HG03039 (cell line): ENCODE data around the gene TMEM219.
A peak's percentile ranks its signal among the peaks of the same experiment; 100 is the strongest.
"Not testable (repeated sequence)": the region's sequence is repeated elsewhere in the genome, so short reads cannot be mapped to it uniquely, and the experiment has no call there.

ENCODE experiments used
- ATAC-seq: cut with Tn5 transposase; IDR thresholded peaks from one replicate; pipeline ENCODE4 v1.9.1; 2021; ENCODE audit warnings: mild to moderate bottlenecking, moderate library complexity; ENCODE audit not compliant: unreplicated experiment

TMEM219 gene

DNA sequence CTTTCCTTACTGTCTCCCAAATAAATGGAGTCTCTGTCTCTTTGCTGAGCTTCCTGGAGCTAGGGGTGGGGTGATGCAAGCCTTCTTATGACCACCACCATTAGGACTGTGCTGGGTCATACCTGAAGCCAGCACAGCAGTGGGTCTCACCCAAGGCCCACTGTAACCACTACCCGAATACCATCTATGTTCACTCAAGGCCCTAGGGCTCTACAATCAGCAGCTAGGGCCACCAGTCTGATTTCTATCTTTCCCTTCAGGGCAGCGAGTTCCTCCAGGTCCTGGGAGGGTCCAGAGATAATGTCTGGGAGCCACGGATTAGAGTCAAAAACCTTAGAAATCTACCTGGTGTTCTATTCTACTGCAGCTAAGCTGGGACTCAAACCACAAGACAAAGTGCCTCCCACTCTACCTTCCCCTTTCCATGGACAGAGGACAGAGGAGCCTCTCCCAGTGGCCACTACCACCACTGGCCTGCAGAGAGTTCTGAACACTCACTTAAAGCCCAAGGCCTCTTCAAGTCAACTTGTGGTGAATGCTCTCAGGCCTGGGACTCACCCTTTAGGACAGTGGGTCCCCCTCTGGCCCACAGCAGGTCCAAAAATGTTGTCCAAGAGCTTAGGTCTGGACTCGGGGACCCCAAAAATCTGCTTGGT lies 10.9 kb upstream of the TMEM219 start:
- no peak for ATAC-seq

DNA sequence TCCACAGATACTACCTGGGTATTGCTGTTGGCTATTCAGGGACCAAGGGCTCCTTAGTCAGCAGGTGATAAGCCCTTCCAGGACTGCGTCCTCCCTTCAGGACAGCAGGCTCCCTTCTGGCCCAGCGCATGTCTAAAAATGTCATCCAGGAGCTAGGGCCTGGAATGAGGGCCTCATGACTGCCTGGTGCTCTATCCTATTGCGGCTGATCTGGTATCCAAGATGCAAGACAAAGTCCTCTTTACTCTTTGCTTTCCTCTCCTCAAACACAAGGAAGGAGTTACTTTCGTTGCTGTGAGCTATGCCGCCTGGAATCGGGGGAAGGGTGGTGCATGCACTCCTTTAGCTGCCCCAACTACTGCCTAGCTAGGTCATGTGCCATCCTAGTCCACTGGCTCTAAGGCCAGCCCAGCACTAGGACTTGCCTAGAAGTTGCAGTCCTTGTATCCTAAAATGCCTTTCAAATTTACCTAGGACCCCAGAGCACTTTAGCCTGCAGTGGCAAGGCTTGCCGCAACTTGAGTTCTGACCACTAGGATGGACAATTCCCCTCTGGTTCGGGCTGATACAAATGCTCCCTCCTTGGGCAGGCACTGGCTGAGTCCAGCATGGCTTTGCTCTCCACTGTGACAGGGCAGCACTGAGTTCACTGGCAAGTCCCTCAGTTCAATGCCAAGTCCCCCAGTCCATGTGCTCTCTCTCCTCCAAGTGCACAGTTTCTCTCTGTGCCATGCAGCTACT lies 10.1 kb upstream of the TMEM219 start:
- ATAC-seq: no peak

DNA sequence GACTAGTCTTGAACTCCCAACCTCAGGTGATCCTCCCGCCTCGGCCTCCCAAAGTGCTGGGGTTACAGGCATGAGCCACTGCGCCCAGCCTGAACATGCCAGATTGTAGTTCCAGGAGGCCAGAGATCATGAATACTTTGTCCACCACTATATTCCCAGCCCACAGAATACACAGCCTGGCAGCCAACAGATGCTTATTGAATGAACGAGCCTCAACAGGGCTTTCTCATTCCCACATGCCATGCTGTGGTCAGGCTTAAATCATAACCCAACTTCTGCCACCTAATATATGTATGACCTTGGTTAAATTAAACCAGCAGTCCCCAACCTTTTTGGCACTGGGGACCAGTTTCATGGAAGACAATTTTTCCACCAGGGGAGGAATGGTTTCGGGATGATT lies 3.1 kb upstream of the TMEM219 start:
- no peak for ATAC-seq

DNA sequence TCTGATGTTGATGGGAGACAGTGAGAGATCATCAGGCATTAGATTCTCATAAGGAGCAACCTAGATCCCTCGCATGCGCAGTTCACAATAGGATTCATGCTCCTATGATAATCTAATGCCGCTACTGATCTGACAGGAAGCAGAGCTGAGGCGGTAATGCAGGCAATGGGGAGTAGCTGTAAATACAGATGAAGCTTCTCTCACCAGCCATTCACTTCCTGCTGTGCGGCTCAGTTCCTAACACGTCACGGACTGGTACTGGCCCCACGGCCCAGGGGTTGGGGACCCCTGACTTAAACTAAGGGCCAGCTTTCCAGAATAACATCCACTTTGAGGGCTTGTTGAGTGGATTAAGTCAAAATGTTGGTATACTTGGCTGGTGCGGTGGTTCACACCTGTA lies 2.6 kb upstream of the TMEM219 start:
- no peak for ATAC-seq

DNA sequence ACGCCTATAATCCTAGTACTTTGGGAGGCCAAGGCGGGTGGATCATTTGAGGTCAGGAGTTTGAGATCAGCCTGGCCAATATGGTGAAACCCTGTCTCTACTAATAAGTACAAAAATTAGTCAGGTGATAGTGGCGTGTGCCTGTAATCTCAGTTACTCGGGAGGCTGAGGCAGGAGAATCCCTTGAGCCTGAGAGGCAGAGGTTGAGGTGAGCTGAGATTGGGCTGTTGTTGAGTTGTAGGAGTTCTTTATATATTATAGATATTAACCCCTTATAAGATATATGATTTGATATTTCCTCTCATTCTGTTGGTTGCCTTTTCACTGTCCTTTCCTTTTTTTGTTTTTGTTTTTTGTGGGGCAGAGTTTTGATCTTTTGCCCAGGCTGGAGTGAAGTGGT lies 2.1 kb upstream of the TMEM219 start:
- ATAC-seq: not testable (repeated sequence)

DNA sequence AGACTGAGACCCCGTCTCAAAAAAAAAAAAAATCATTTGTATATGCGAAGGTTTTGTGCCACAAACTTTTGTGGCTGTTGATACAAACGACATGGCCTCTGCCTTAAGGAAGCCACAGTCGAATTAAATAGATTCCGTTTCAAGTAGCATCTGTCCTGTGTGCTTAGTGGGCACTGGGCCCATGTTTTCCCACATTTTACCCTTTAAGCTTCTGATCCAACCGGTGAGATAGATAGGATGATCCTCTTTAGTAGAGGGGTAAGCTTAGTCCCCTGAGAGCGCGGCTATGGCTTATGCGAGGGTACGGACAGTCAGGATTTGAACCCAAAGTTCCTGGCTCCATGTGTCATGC lies 776 bp upstream of the TMEM219 start:
- ATAC-seq: no peak

DNA sequence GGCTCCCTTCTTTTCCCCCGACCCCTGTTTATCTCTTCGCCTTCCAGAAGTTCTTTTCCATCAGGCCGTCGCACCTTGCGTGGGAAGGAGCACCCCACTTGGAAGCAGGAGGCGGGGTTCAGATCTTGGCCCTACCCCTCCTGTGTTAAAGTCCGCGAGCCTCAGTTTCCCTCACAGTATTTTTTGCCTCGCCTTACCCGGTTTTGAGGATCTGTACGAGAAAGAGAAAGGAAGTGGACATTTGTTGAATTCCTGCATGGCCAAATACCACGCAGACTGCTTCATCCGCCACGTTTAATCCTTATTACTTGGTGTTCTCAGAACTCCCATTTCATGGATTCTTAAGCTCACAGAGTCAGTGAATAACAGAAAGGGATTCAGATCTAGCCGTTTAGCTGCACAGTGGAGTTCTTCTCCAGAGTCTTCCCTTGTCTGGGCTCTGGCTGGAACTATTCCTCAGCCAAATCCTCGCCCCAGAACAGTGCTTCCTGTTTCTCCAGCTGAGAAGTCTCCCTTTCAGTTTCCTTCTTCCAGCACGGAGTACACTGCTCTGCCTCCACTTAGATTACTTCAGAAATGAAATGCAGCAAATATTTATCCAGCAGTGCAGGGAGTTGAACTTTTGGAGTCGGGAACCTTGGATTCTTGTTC lies 590 bp downstream of the TMEM219 start:
- no peak for ATAC-seq

DNA sequence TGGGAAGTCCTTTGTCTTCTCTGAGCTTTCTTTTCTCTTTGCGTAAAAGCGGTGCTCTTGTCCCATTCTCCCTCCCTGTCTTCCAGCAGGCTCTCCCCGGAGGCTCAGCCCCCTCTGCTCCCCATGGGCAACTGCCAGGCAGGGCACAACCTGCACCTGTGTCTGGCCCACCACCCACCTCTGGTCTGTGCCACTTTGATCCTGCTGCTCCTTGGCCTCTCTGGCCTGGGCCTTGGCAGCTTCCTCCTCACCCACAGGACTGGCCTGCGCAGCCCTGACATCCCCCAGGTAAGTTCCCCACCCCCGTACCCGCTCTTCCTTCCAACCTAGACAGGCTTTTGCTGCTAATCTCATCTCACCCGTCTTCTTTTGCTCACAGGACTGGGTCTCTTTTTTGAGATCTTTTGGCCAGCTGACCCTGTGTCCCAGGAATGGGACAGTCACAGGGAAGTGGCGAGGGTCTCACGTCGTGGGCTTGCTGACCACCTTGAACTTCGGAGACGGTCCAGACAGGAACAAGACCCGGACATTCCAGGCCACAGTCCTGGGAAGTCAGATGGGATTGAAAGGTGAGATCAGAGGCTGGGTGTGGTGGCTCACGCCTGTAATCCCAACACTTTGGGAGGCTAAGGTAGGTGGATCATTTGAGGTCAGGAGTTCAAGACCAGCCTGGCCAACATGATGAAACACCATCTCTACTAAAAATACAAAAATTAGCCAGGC lies 1.3 kb downstream of the TMEM219 start:
- no peak for ATAC-seq

DNA sequence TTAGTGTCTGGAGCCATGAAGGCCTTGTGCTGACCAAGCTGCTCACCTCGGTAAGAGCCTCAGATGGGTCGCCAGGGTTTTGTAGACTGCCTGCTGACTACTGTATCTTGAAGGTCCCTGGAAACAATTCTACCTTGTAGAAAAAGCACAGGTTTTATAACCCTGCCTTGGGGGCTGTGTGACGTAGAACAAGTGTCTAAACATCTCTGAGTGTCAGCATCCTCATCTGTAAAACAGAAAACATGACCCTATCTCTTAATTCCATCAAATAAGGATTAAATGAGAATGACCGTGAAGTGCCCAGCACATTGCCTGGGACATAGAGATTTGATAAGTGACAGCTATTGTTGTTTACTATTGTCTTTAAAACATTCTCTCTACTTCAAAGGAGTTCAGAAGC lies 6.3 kb downstream of the TMEM219 start:
- no peak for ATAC-seq

DNA sequence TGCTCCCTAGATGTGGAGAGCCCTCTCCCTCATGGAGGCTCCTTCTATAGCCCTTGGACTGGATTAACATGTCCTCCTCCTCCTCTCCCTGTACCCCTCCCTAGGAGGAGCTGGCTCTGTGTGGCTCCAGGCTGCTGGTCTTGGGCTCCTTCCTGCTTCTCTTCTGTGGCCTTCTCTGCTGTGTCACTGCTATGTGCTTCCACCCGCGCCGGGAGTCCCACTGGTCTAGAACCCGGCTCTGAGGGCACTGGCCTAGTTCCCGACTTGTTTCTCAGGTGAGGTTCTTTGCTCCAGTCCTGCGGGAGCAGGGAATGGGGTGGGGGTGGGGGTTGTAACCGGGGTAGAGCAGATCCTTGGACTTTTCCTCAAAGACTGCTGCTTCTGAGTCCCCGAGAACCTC lies 9.4 kb downstream of the TMEM219 start:
- ATAC-seq: no peak

DNA sequence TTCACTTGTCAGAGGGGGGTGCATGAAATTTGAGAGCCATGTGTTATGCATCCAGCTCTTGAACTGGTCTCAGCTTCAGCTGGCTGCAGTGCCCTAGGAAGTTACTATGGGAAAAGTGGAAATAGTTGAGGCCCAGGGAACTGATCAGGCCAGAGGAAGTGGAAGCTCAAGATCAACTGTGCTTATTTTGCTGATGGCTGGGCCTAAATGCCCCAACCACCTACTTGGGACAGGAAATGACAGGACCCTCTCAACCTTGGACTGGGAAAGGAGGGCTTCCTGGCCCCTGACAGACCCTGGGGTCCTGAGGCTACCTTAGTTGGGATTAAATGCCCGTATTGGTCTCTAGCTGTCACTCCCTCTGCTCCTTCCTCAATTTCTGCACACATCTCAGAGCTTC lies 10.6 kb downstream of the TMEM219 start:
- ATAC-seq: no peak

DNA sequence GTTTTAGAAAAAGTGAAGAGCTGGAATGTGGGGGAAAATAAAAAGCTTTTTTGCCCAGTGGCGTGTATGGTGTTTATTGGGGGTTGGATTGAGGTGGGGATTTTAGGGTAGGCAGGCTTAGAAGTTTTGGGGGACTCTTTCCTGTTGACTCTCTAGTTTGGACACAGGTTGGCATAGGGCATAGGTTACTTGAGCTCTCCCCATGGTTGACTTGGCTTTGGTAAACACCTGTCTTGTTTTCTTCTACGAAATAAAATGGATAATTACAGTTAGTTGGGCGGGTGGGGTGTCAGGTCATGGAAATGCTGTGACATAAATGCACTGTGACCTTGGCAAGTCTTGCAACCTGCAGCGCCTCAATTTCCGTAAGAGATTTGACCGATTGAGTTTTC lies 11.1 kb downstream of the TMEM219 start:
- ATAC-seq: no peak

DNA sequence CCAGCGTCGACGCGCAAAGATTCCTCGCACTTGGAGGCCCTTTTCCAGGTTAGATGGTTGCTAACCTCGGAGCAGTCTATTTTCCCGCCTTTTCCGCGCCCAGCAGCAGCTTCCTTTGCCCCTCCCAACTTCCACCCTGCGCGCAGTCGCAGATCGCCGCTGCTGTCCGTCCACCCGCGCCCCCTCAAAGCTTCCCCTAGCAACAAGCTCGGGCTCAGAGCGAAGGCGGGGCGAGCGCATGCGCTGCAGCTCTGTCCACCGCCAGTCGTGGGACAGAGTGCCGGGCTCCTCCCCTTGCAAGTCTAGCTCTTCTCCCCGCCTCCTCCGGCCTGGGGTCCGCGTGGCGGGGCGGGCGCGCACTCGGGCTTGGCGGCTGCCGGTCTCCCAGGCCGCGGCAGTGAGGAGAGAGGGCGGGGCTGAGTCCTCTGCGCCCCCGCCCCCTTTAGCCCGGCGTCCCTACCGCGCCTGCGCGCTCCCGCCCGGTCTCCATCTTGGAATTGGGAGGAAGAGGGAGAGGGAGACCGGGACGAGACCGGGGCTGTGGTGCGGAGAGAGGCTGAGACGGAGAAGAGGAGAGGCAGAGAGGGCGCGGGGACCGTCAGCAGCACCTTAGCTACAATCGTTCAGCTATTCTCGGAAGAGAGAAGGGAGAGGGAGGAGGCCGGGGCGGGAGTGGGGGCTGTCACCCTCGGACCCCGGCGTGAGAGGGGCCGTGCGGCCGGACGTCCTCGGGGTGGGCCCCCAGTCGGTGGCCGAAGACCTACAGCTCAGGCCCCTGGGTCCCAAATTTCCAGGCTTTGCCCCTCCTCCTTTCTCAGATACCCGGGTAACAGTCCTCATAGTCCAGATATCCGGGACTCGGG lies 11.7 kb downstream of the TMEM219 start, which contains the start of gene TAOK2:
TAOK2 (plus strand) TSS at position 485 of the 863 bp plus-strand sequence. CDS start 3,905 bp downstream, outside the sequence.
- ATAC-seq: peak; percentile 95

DNA sequence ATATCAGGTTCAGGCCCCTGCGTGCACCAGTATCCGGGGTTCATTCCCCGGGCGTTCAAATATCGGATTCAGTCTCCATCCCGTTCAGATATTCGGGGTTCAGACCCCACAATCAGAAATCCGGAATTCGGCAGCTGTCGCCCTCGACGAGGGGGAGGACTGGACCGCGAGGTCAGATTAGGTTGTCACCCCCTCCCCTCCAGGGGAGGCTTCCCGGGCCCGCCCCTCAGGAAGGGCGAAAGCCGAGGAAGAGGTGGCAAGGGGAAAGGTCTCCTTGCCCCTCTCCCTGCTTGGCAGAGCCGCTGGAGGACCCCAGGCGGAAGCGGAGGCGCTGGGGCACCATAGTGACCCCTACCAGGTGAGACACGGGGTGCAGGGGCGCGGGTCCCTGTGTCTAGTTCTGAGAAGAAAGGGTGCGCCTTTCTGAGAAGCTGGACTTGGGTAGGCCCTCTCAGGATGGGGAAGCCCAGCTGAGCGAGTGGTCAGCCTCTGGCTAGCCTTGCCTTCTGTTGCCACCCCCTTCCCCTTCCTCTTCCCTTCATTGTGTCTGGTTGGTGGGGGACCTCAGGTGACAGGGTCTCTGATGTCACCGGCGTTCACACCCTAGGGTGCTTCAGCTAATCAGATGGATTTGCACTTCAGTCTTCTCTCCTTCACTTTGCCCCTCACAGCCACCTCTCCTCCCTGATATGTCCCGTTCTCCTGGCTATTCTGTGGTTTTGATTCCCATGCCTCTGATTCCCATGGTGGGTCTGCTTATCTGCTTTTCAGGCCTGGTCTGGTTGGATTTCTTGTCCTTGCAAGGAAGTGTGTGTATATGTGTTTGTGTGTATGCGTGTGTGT lies 12.6 kb downstream of the TMEM219 start:
- no peak for ATAC-seq

DNA sequence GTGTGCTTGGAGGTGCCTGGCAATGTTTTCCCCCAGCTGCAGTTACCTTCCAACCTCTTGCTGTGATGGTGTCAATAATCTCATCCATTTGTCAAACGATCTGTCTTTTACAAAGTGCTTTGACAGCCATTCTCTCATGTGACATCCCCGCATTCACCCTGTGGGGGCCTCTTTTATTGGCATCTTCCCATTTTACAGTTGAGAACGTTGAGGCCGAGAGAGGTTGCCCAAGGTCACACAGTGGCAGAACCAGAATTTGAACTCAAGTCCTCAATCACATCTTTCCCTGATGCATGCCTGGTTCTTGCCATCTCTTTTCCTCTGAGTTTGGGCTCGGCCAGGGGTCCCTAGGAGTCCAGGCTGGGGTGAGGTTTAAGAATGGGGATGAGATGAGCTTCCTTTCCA lies 13.3 kb downstream of the TMEM219 start:
- no peak for ATAC-seq

DNA sequence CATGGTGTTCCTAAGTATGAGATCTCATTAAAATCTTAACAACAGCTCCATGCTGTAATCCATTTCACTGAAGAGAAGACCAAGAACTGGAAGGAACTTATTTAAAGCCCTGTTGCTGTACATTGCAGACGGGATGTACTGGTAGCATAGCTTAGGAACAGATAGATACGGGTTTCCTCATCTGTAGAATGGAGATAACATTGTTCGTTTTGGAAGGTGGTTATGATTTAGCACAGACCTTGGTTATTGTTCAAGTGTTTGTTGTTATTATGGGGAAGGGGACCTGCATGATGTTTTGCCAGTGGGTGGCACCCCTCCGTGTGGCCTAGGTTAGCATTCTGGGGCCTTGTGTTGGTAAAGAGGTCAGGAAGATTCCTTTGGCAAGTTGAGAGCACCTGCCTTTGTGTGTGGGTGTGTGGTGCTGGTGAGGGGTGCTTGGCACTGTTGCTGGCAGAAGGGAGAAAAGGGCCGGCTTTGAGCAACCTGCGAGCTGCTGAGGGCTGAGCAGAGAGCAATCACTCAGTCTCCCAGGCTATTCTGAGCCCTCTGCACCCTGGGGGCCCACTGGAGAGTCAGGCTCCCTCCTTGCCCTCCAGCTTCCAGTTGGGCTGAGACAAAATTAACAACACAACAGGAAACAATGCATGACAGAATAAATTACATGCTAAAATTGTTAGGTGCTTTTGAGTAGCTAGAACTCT lies 14.1 kb downstream of the TMEM219 start:
- ATAC-seq: no peak

DNA sequence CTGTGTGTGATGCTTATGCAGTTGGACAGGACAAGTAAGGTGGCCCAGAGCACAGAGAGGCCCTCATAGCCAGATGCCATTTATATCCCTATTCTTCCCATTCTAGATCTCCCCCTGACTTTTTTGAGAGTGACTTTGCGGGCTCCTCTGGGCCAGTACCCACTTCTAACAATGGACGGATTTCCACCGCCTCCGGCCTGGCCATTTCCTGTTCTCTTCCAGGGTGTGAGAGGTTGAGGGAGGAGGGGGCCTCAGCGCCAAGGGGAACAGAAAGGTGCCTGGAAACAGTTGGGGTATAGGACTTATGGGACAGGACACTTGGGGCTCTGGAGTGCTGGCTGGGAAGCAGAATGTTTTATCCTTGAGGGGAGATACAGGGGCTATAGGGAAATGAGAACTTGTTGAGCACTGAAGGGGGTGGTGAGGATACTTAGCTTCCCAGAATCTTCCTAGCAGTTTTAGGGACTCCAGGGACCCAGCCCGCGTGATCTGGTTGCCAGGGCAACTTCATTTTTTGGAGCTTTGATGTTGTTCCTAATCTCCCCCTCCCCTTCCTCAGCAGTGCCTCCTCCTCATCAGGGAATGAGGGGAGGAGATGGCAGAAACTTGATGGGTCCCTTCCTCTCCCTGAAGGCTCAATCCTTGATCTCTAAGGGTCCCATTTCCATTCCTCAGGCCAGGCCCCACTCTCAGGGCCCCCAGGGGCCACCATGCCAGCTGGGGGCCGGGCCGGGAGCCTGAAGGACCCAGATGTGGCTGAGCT lies 15.4 kb downstream of the TMEM219 start:
- ATAC-seq: no peak

DNA sequence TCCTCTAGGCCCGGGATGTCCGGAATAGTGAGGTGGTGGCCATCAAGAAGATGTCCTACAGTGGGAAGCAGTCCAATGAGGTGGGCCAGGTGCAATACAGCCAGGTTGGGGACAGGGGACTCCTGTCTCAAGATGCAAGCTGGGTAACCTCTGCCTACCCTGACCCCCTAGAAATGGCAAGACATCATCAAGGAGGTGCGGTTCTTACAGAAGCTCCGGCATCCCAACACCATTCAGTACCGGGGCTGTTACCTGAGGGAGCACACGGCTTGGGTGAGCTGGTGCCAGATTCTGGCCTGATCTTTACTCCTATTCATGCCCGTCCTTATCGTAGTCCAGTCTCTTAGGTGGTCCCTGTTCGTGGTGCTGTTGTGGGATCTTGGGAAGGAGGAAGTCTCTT lies 16.2 kb downstream of the TMEM219 start:
- ATAC-seq: no peak
